ENCODE data around the gene RAVER1.
"Not testable (repeated sequence)": the region's sequence is repeated elsewhere in the genome, so short reads cannot be mapped to it uniquely, and the experiment has no call there.

RAVER1 gene

DNA sequence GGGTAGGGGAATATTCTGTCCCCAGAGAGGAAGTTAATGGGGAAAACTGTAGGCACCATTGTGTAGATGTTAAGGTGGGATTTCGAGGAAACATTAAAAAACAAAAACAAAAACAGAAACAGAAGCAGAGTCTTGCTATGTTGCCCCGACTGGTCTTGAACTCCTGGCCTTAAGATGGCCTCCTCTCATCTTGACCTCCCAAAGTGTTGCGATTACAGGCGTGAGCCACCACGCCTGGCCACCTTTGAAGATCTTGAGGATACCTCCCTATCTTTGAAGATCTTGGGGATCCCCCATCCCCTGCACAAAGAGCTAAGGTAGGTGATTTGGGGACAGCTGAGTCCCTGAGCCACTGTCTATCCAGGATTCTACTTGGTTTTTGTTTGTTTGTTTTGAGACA lies 6.6 kb upstream of the RAVER1 start:
- no peak for DNase-seq

DNA sequence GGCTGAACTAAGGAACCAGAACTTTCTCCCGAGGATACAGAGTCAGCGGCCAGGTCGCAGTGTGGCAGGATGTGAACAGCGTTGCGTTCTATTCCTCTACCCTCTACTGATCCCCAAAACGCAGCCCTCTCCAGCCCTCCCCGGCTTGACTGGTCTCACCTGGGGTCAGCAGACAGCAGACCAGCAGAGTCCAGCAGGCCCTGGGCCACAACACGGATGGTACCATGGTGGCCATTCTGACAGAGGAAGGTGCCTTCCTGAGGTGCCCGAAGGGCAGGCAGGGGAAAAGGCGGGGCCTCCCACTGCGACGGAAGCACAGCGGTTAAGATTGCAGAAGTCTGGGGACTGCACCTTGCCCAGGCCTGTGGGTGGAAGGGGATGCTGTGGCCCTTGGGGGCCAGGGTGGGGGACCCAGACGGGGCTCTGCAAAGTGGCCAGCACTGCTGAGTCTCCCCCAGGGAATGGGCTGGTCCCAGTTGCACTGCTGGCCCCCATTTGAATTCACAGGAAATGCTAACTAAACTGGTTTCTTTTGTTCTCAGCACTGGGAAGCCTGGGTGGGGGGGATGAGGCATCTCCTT lies 6.1 kb upstream of the RAVER1 start, which contains the start of gene ICAM3:
Gene ICAM3, minus strand, starts transcription at position 245 of the 581 bp plus-strand sequence. Its CDS starts 10 bp downstream, at position 235.
- DNase-seq: no peak

DNA sequence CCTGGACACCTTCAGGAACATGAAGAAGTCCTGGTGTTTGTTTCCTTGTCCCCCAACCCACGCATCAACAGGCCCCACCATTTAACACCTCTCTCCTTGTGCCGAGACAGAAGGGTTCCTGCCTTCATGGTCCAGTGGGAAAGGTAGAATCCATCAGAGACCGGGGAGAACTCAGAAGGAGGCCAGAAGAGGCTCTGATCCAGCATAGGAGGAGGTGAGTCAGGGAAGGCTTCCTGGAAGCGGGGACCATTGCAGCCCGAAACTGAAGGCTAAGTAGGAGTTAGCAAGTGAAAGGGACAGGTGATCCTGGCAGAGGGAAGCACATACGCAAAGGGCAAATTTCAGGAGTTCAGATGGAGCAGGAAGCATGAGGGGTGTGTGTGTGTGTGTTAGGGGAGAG lies 5.6 kb upstream of the RAVER1 start:
- no peak for DNase-seq

DNA sequence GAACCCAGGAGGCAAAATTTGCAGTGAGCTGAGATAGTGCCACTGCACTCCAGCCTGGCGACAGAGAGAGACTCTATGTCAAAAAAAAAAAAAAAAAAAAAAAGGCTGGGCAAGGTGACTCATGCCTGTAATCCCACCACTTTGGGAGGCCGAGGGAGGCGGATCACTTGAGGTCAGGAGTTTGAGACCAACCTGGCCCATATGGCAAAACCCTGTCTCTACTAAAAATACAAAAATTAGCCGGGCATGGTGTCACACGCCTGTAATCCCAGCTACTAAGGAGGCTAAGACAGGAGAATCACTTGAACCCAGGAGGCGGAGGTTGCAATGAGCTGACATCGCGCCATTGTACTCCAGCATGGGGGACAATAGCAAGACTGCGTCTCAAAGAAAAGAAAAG lies 3.4 kb upstream of the RAVER1 start:
- DNase-seq: not testable (repeated sequence)

DNA sequence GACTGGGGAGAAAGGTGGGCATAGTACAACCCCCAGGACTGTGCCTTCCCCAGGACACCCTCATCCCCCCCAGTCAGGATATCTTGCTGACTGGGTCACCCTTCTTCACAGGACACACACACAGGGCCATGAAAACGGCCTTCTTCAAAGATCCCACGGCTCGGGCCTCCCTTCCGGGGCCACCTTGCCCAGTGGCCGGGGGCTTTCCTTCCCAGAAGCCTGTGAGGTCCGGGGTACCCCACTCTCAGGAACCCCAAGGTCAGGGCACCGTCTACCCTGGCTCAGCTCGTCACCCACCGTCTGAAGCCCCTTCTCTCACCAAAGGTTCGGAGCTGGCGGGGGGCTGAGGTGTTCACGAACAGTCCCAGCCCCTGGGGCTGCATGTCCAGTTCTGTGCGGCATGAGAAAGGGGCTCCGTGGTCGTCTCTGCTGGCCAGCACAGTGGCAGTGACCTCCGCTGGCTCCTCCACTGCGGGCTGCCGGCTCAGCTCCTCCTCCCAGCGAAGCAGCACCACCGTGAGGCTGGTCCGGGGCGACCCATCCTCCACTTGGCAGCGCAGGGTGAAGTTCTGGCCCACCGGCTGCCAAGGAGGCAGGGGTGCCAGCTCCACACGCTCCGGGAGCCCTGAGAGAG lies 2.1 kb upstream of the RAVER1 start:
- no peak for DNase-seq

DNA sequence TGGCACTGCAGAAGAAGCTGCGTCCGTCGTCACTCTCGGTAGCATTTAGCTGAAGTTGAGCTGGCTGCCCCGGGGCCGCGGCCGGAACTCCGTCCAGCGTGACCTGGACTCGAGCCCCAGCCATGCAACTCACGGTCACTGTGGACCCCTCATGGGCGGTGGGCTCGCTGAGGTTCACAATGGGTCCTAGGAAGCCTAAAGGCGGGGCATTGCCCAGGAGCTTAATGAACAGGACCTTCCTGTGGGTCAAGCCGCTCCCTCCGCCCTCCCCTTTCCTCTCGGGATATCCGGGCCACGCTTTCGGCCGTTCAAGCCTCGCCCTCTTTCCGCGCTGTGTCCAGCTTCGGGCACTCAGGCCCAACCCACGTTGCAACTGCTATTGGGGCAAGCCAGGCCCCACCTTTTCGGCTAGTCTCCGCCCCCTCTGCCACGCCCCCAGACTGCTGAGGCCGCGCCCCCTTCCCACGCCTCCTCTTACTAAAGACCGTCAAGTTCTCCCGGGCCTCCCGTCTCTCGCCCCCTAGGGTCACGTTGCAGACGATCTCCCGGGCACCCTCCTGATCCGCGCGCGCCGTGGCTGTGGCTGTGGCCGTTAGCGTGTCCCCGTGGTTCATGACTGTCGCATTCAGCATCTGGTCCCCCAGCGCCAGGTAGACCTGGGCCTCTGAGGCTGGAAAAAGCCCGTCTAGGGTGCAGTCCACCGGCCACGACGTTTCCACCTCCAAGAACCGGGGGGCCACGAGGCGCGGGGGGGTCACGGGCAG lies 1.4 kb upstream of the RAVER1 start:
- peak; percentile 37 to 50 for DNase-seq

DNA sequence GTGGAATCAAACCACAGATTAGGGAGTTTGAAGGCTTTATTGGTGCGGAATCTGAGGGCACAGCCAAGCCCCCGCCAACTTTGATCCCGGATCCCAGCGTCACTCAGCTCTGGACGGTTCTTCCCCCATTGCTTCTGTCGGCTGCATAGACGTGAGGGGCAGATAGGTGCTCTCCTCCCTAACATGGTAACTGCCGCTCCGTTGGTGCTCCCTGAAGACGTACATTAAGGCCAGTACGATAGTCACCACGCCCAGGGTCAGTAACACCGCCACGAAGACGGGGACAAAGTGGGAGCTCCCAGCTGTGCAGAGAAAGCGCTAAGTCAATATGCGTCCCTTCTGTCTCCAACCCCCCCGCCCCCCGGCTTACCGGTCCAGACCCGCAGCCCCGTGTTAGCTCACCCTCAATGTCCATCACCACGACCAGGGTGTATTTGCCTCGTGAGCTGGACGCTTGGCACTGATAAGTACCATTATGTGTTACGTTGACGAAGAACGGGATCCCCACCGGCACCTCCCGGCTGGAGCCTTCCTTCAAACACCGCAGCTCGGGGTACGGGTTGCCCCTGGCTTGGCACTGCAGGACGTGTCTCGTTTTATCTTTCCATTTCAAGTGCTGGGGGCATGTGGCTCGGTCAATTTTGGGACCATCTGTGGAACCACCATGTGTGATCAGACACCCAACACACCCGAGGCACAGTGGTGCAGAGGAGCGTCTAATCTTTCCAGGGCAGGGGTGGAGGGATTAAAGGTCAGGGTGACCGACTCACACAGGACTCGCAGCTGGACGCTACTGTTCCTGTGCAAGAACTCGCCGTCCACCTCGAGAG lies 644 bp upstream of the RAVER1 start:
- DNase-seq: no peak

DNA sequence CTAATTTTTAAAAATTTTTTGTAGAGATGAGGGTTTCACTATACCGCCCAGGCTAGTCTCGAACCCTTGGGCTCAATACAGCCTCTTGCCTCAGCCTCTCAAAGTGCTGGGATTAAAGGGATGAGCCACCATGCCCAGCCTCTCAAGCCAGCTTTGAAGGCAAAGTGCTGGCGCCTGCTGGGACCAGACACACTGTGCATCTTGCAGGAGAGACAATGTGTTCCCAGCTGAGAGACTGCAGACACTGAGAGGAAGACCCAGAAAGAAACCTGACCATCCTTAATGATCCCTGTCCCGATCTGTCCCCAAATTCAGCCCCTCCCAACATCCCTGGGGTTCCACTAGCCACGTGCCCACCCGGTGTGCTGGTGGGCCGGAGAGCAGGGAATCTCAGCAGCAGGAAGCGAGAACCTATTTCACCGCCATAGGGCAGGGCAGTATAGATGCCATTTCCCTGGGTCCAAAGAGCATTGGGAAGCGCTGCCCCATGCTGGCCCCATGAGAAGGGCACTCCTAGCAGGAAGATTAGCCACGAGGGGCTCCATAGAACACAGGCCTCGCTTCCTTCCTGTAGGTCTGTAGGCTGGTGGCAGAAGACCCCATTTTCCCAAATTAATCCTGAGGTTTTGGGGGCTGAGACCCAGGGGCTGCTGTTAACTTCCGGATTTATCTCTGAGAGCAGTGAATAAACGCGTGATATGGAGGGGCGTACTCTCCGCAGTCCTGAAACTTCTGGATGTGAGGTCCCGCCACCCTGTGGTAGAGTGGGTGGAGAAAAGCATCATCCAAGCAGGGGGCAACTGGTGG lies 968 bp downstream of the RAVER1 start:
- no peak for DNase-seq

DNA sequence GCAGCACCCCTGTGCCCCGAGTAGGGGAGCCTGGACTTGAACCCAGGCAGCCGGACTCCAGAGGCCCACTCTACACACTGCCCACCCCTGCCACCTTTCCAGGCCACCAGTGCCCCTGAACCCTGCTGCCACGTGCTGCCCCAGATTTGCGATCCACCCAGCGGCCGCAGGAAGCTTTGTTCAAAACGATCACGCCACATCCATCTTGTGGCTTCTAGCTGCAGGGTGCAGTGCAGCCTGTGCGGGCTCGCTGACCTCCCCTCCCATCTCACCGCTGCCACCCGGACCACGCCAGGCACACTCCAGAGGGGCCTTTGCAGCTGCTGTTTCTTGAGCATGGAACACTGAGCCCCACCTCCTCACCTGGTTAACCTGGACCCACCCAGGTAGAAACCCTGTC lies 3.8 kb downstream of the RAVER1 start:
- DNase-seq: no peak

DNA sequence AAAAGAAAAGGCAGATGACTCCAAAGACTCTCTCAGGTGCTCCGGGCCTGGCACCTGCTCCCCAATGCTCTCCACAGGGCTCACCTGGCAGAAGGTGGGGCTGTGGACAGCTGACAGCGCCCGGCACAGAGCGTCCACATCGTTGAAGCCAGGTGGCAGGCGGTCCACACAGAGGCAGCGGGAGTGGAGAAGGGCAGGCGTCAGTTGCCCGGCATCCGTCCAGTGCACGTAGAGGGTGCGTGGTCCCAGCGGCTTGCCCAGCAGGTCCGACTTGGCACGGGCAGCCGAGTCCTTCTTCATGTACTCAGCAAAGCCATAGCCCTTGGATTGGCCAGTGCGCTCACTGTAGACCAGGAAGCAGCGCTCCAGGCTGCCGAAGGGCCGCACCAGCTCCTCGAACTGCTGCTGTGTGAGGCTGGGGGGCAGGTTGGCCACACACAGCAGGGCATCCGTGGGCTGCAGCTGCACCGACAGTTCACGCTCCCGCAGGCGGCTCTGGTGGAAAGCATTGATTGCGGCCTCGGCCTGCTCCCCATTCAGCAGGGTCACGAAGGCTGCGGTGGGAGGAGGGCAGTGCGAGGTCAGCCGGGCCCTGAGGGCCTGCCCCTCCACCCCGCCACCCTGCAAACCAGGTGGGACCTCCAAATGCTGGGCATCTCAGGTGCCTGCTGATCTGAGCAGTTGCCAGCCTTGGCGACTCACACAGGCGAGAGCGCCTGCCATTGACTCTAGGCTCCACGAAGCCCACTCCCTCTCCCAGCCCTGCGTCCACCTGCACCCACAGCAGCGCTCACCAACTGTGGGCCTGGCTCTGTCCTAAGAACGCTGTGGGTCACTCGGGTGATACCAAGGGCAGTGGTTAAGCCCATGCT lies 4.5 kb downstream of the RAVER1 start:
- DNase-seq: no peak

DNA sequence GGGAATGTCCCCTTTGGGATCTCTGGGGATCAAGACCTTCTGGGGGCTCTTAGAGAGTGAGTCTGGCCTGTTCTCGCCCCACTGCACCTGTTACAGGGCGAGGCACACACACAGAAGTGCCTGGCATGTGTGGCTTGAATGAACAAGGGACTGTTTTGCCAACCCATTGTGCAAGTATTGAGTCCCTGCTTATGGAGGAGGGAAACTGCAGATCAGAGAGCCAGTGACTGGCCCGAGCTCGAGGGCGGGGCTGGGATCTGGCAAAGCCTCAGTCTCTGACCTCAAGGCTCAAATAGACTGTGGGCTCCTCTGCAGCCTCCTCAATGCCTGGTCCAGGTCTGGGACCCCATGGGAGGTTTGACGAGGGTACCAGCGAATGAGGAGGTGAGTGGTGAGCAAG lies 5.5 kb downstream of the RAVER1 start:
- DNase-seq: no peak

DNA sequence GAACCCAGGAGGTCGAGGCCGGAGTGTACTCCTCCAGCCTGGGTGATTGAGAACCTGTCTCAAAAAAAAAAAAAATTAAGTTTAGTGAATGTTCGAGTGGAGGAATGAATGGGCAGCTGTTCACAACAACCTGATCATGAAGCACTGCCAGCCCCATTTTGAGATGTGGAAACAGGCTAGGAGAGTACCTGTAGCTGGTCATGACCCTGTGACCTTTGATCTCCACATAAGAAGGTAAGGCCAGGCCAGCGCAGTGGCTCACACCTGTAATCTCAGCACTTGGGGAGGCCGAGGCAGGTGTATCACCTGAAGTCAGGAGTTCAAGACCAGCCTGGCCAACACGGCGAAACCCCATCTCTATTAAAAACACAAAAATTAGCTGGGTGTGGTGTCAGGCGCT lies 7.6 kb downstream of the RAVER1 start:
- DNase-seq: no peak

DNA sequence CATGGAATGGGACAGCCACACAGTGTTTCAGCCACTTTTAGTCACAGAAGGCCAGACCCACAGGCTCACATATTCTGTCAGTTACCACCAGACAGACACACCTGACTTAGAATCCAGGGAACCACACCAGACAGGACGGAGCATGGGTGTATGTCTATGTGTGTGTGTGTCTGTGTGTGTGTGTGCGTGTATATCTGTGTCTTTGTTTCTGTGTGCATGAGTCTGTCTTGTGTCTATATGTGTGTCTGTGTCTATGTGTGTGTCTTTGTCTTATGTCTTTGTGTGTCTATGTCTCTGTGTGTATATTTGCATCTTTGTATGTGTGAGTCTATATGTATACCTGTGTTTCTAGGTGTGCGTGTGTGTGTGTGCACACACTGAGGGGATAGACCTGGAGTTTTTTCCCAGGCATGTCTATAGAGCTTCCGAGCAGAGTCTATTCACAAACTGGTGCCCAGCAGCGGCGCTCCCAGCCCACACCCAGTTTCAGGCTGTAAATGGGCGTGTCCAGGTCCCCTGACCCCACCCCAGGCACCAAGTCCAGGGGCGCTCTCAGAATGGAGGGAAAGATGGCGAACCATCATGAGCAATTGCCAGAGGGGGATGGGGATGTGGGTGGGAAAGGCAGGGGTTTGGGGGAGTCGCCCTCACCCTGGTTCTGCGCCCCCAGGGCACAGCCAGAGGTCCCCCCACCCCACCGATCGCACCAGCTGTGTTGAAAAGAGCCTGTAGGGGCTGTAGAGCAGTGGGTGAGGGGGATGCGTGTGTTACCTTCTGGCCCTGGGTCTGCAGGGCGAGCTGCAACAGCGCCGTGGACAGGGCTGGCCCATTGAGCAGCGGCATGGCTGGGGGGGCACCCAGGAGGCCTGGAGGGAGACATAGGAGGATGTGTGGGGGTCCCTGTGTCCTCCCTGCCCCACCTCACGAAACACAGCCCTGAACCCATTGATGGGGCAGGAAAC lies 11.2 kb downstream of the RAVER1 start:
- no peak for DNase-seq

DNA sequence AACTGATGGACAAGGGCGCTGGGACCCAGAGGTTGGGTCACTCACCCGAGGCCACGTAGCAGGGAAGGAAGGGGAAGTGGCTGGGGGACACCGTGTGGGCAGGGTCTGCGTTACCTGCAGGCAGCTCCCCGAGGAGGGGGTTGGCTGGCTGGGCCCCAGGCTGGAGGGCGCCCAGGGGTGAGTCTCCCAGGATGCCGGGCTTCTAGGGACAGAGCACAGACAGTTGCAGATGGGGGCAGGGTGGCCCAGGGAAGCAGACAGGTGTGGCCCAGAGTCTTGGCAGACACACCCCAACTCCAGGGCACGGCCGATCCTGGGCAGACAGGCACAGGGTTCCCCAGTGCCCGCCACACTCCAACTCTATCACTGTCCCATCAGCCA lies 11.9 kb downstream of the RAVER1 start:
- no peak for DNase-seq

DNA sequence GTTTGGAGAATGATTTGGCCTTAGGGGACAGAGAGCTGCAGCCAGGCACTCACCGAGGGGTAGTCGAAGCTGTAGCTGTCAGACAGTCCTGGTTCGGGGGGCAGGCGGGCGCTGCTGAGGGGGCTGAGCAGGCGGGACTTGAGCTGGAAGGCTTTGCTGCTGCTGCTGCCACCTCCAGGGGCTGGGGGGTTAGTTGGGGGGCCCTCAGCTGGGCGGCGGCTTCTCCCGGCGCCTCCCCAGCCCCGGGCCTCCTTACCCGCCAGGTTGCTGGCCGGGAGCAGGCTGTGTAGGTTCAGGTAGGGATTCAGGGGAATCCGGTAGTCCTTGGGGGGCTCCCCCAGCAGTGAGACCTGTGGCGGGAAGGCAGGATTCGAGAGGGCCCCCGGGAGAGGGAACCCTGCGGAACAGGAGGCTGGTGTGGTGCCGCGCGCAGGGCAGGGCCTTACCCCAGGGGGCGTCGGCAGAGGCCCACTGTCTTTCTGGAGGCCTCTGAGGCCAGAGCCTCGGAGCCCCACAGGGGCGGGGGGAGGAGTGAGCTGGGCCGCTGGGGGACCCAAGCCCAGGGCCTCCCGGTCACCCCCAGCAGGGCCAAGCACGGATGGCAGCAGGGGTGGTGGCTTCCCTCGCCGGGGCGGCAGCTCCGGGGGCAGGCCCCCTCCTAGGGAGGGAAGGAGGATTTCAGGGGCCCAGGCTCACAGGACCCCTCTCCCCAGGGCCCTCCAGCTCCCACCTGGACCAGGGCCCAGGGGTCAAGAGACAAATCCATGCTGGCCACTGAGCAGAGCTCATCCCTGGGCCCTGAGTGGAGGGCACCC lies 12.5 kb downstream of the RAVER1 start:
- no peak for DNase-seq

DNA sequence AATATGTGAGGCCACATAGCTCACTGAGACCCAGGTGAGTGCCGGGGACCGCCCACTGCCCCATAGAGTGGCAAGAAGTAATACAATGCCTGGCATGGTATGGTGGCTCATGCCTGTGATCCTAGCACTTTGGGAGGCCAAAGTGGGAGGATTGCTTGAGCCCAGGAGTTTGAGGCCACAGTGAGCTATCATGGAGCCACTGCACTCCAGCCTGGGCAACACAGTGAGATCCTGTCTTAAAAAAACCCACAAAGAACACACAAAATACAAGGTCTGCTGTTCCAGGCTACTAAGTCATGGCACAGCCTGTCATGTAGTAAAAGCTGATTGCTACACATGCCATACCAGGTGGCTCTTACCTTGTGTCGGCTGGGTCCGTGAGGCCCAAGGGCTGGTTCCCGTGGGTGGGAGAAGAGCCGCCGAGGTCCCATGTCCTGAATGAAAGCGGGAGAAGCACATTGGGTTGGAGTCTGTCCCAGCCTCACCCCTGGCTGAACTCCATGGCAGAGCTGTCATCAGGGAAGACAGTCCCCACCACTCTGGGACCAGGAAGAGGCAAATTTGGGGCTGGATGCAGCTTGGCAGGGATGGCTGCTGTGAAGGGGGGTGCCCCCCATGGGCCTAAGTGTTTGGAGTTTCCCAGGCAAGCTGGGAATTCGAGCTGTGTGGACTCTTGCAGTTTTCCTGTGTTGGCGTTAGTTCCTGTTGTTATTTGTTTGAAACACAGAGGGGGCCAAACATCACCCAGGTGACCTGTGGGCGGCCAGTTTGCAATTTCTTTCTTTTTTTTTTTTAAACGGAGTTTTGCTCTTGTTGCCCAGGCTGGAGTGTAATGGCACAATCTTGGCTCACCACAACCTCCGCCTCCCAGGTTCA lies 14.3 kb downstream of the RAVER1 start:
- DNase-seq: no peak

DNA sequence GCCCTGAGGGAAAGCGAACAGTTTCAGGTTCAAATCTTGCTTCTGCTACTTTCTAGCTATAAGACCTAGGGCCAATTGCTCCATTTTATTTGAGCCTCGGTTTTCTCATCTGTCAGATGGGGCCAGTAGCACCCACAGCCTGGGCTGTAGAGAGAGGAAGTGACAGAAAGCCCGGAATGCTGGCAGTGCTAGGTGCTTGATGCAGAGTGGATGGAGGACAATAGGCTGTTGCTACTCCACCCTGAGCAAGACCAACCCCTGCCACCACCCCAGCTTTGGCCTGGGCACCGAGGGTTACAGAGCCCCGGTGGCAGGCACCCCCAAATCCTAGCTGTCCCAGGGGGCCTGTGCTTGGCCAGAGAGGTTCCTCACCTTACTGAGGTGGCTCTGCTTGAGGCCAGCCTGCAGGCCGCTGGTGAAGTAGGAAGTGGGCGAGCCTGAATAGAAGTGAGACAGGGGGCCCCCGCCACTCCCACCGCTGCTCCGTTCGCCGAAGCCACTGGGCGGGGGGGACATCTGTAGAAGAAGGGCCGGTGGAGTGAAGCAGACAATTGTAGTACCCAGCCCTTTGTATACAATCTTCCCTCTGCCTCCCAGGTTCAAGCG lies 15.4 kb downstream of the RAVER1 start:
- DNase-seq: no peak
